BJ (cell line): ENCODE results near the gene RASGEF1C. TPM values are rescaled to one million over a fixed set of nuclear protein-coding genes. Genes with fewer than 3 reads are reported as not detected.

Experiments used
- CTCF ChIA-PET: fragments of 350-600 bp; formaldehyde crosslinking; extraction: SDS; loops from one replicate; lab custom pipeline; 2021; ENCODE audit warnings: antibody characterized with exemption, inconsistent platforms; lab: Yijun Ruan, JAX
- POLR2A ChIA-PET: fragments of 300-600 bp; sonication (Branson Sonifier 250); formaldehyde crosslinking; extraction: SDS; loops from one replicate; lab custom pipeline; 2021; ENCODE audit warnings: antibody characterized with exemption; lab: Charles Lee
- DNase-seq: peaks from one replicate; pipeline ENCODE4 v3.0.0-alpha.2; 2011; ENCODE audit warnings: low read depth
- H3K27me3 ChIP-seq: 2 replicates; pipeline ENCODE4 v1.6.0; 2011; ENCODE audit warnings: low read length; ENCODE audit not compliant: control insufficient read depth, insufficient read depth
- H3K36me3 ChIP-seq: 2 replicates; pipeline ENCODE4 v1.5.1; 2011; ENCODE audit warnings: low read length; ENCODE audit not compliant: control insufficient read depth, insufficient read depth
- H3K4me3 ChIP-seq: 2 replicates; pipeline ENCODE4 v1.5.1; 2011; ENCODE audit warnings: low read depth, mild to moderate bottlenecking, control low read depth, low read length
- polyA plus RNA-seq: library from polyadenylated mRNA; depleted of rRNA; stranded (reverse); fragments of >200 nt; gene quantifications from 2 replicates; pipeline ENCODE4 v1.2.3, GENCODE V29; 2011
- TF ChIP-seq, protein P1 (sequence below): IDR thresholded peaks from 2 replicates; pipeline ENCODE4 v1.5.1; 2011; ENCODE audit warnings: low read depth, mild to moderate bottlenecking, control low read depth, inconsistent platforms, low read length, moderate library complexity; ENCODE audit not compliant: insufficient read depth

The RASGEF1C gene
- polyA plus RNA-seq, 1 experiment: not detected

- TF ChIP-seq, protein P1, sequence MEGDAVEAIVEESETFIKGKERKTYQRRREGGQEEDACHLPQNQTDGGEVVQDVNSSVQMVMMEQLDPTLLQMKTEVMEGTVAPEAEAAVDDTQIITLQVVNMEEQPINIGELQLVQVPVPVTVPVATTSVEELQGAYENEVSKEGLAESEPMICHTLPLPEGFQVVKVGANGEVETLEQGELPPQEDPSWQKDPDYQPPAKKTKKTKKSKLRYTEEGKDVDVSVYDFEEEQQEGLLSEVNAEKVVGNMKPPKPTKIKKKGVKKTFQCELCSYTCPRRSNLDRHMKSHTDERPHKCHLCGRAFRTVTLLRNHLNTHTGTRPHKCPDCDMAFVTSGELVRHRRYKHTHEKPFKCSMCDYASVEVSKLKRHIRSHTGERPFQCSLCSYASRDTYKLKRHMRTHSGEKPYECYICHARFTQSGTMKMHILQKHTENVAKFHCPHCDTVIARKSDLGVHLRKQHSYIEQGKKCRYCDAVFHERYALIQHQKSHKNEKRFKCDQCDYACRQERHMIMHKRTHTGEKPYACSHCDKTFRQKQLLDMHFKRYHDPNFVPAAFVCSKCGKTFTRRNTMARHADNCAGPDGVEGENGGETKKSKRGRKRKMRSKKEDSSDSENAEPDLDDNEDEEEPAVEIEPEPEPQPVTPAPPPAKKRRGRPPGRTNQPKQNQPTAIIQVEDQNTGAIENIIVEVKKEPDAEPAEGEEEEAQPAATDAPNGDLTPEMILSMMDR: no peak
- CTCF ChIA-PET: interaction anchor here (0.6 kb wide), 1 partner anchor 1509 kb away, joined by 3 read pairs; no protein-coding TSS in a partner anchor
- H3K36me3 ChIP-seq: no peaks in the 10 kb centered on the region
- H3K4me3 ChIP-seq: no peak overlapping the region
- POLR2A ChIA-PET: no interaction called here
- no peaks in the 10 kb centered on the region for H3K27me3 ChIP-seq
- DNase-seq: no peak
These were observed 14.3 kb downstream of the RASGEF1C start for GRCh38 chr5:180194410-180195345.

- TF ChIP-seq, protein P1: no peak
- no peak for DNase-seq
- ChIA-PET CTCF (no interaction called here), POLR2A (no interaction called here)
- H3K36me3 ChIP-seq: no peaks in the 10 kb centered on the region
- H3K4me3 ChIP-seq: no peak overlapping the region
- H3K27me3 ChIP-seq: no peaks in the 10 kb centered on the region
These were observed 15.1 kb downstream of the RASGEF1C start for GRCh38 chr5:180193749-180194375.

DNA sequence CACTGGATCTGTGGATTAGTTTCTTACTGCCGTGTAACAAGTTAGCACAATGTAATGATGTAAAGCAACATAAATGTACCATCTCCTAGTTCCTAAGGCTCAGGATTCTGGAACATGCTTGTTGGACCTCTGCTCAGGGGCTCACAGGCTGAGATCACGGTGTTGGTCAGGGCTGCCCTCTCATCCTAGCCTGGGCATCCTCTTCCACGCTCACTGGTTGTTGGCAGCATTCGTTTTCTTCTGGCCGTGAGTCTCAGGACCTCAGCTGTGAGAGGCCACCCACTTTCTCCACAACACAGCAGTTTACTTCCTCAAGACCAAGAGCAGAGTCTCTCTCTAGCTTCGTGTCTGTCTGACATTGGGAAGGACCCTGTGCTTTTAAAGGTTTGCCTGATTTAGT, 17.3 kb downstream of the RASGEF1C start:
- CTCF ChIA-PET: no interaction called here
- POLR2A ChIA-PET: no interaction called here
- DNase-seq: no peak
- TF ChIP-seq, protein P1: no peak
- no peaks in the 10 kb centered on the region for H3K36me3 ChIP-seq
- no peak overlapping the region for H3K4me3 ChIP-seq
- H3K27me3 ChIP-seq: no peaks in the 10 kb centered on the region

- Histone ChIP-seq H3K36me3 (no peaks in the 10 kb centered on the region), H3K27me3 (no peaks in the 10 kb centered on the region), H3K4me3 (no peak overlapping the region)
- ChIA-PET POLR2A (no interaction called here), CTCF (no interaction called here)
- no peak for DNase-seq
- TF ChIP-seq, protein P1: no peak
These were observed 21.2 kb downstream of the RASGEF1C start for GRCh38 chr5:180187767-180188166.

DNA sequence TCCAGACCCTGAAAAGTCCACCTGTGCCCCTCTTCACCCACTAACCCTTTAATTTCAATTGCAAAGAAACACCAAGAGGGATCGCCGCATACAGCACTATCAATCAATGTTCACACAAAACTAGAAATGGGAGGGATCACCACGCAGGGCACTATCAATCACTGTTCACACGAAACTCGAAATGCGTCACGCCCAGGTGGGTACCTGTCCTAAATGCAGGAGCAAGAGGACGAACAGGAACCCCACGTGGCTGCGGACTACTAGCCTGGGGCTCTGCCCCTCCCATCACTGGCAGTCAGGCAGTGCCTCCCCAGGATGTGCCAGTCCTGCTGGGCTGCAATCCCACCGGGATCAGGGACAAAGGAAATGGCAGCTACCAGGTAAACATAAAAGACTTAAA, 28.2 kb downstream of the RASGEF1C start:
- no peak for DNase-seq
- ChIA-PET POLR2A (no interaction called here), CTCF (no interaction called here)
- no peaks in the 10 kb centered on the region for H3K36me3 ChIP-seq
- H3K4me3 ChIP-seq: no peak overlapping the region
- TF ChIP-seq, protein P1: no peak
- H3K27me3 ChIP-seq: no peaks in the 10 kb centered on the region
